HCT116 (cell line): ENCODE measurements around the gene ANKRD10. TPM values are rescaled to one million over a fixed set of nuclear protein-coding genes. Genes with fewer than 3 reads are reported as not detected.

Experiments
- ATAC-seq: fragments of 200-7000 bp; cut with Tn5 transposase; 2 replicates; pipeline ENCODE4 v1.9.1; 2020; ENCODE audit warnings: mild to moderate bottlenecking, moderate library complexity
- BruUV-seq: library from RNA; stranded (reverse); fragments of 400-500 nt; replicated peaks from 2 replicates; lab custom pipeline; 2021; lab: Mats Ljungman, UMichigan
- CTCF ChIA-PET: fragments of 300-600 bp; sonication (Branson Sonifier 250); formaldehyde crosslinking; loops from one replicate; lab custom pipeline; 2021; ENCODE audit warnings: antibody characterized with exemption; lab: Charles Lee
- POLR2A ChIA-PET: fragments of 300-600, 350-600 bp; sonication (Branson Sonifier 250); formaldehyde crosslinking; loops from one replicate; lab custom pipeline; 2021; ENCODE audit warnings: antibody characterized with exemption; lab: Charles Lee
- RAD21 ChIA-PET, 2 experiments: fragments of 300-600 bp; sonication (Branson Sonifier 250); formaldehyde crosslinking; loops; one replicate each; lab custom pipeline; 2023; ENCODE audit warnings: low total read pairs in 2 of 2; ENCODE audit not compliant: uncharacterized antibody in 2 of 2, unreplicated experiment in 2 of 2, low non-redundant PET in 1 of 2; lab: Charles Lee
- DNase-seq: peaks from one replicate; pipeline ENCODE4 v3.0.0-alpha.2; 2010; ENCODE audit warnings: low read depth, low spot score
- H2AFZ ChIP-seq: fragments of 200-600 bp; shearing (Covaris generic), sonication (generic); 2 replicates; pipeline ENCODE4 v1.6.1; 2017; ENCODE audit warnings: low read depth, mixed run types, mixed read lengths, antibody characterized with exemption, low read length; ENCODE audit not compliant: poor library complexity, severe bottlenecking
- H3K27ac ChIP-seq: 2 replicates; pipeline ENCODE4 v1.5.1; 2012; ENCODE audit warnings: low read depth, low read length
- H3K27me3 ChIP-seq: fragments of 200-600 bp; sonication (generic); 2 replicates; pipeline ENCODE4 v1.6.1; 2016; ENCODE audit warnings: mixed run types, low read length, mixed read lengths; ENCODE audit not compliant: insufficient read depth
- H3K36me3 ChIP-seq, 2 experiments: fragments of 200-500 bp in 1 of 2; fragments of 200-600 bp in 1 of 2; sonication (Bioruptor generic) in 1 of 2; sonication (generic) in 1 of 2; 2 replicates each; pipeline versions ENCODE4 v1.5.1 to v1.6.1; 2014 to 2016; ENCODE audit warnings: low read length in 2 of 2, inconsistent platforms in 1 of 2, mixed read lengths in 1 of 2, mixed run types in 1 of 2; ENCODE audit not compliant: insufficient read depth in 2 of 2, control insufficient read depth in 1 of 2
- H3K4me1 ChIP-seq, 2 experiments: fragments of 200-600 bp in 1 of 2; sonication (generic) in 1 of 2; 2 replicates each; pipeline versions ENCODE4 v1.5.1 to v1.6.1; 2012 to 2017; ENCODE audit warnings: low read length in 2 of 2, inconsistent platforms in 1 of 2, mild to moderate bottlenecking in 1 of 2, mixed read lengths in 1 of 2, mixed run types in 1 of 2, moderate library complexity in 1 of 2; ENCODE audit not compliant: insufficient read depth in 2 of 2, control insufficient read depth in 1 of 2
- H3K4me2 ChIP-seq: fragments of 200-600 bp; sonication (generic); 2 replicates; pipeline ENCODE4 v1.6.1; 2017; ENCODE audit warnings: mixed run types, low read length, mixed read lengths
- H3K4me3 ChIP-seq, 2 experiments: fragments of 200-600 bp in 1 of 2; sonication (generic) in 1 of 2; replicated peaks in 1 of 2; 2 replicates each; pipeline ENCODE4 v1.5.1; 2011 to 2016; ENCODE audit warnings: low read length in 2 of 2, control low read depth in 1 of 2, low read depth in 1 of 2, mild to moderate bottlenecking in 1 of 2, mixed read lengths in 1 of 2, mixed run types in 1 of 2
- H3K79me2 ChIP-seq: fragments of 200-600 bp; sonication (generic); 2 replicates; pipeline ENCODE4 v1.6.1; 2017; ENCODE audit warnings: mild to moderate bottlenecking, mixed run types, low read length, moderate library complexity, mixed read lengths; ENCODE audit not compliant: insufficient read depth
- H3K9ac ChIP-seq: fragments of 200-600 bp; sonication (generic); 2 replicates; pipeline ENCODE4 v1.6.1; 2016; ENCODE audit warnings: low read length, mixed read lengths
- H3K9me2 ChIP-seq: fragments of 200-600 bp; sonication (generic), shearing (Covaris generic); 2 replicates; pipeline ENCODE4 v1.6.1; 2017; ENCODE audit warnings: mixed run types, mild to moderate bottlenecking, moderate library complexity; ENCODE audit not compliant: insufficient read depth
- H3K9me3 ChIP-seq, 2 experiments: fragments of 200-500 bp in 1 of 2; fragments of 200-600 bp in 1 of 2; sonication (Bioruptor generic) in 1 of 2; sonication (generic) in 1 of 2; 2 replicates each; pipeline ENCODE4 v1.6.1; 2014 to 2017; ENCODE audit warnings: low read length in 2 of 2, mixed read lengths in 2 of 2, inconsistent platforms in 1 of 2, low read depth in 1 of 2, mild to moderate bottlenecking in 1 of 2, mixed run types in 1 of 2, moderate library complexity in 1 of 2; ENCODE audit not compliant: control insufficient read depth in 1 of 2, insufficient read depth in 1 of 2
- H4K20me1 ChIP-seq: fragments of 200-600 bp; sonication (generic), shearing (Covaris generic); 2 replicates; pipeline ENCODE4 v1.6.1; 2017; ENCODE audit warnings: mixed run types, mild to moderate bottlenecking, moderate library complexity; ENCODE audit not compliant: insufficient read depth
- CBX3 ChIP-seq: IDR thresholded peaks from 2 replicates; pipeline ENCODE4 v1.6.1; 2012; ENCODE audit warnings: low read depth
- ELF1 ChIP-seq: IDR thresholded peaks from 2 replicates; pipeline ENCODE4 v1.6.1; 2012; ENCODE audit warnings: low read depth, borderline replicate concordance
- JUND ChIP-seq: IDR thresholded peaks from 2 replicates; pipeline ENCODE4 v1.6.1; 2012
- REST ChIP-seq: IDR thresholded peaks from 2 replicates; pipeline ENCODE4 v1.6.1; 2012; ENCODE audit warnings: low read depth
- ZNF274 ChIP-seq: fragments of 200-500 bp; sonication (Bioruptor generic); IDR thresholded peaks from 2 replicates; pipeline ENCODE4 v1.6.1; 2014; ENCODE audit warnings: mild to moderate bottlenecking, low read depth, low read length, inconsistent platforms
- intact Hi-C: fragments of 100-400 bp; cut with micrococcal nuclease; formaldehyde crosslinking; loops from 2 replicates; pipeline ENCODE4 v1.10.0; 2022
- total RNA-seq: library from RNA; stranded (reverse); gene quantifications from one replicate; pipeline ENCODE4 v1.2.1, GENCODE V29; 2021; ENCODE audit not compliant: unreplicated experiment

Gene ANKRD10
- total RNA-seq, 1 experiment from 2014 or later = 173 TPM

- no peak for TF ChIP-seq REST
- TF ChIP-seq JUND = no peak
Observed at GRCh38 chr13:110882972-110883371, 31.9 kb downstream of the ANKRD10 start (continued).

- ATAC-seq (no peak), DNase-seq (no peak)
- H3K27me3 ChIP-seq = no peaks in the 10 kb centered on the region
- no peak overlapping the region for H2AFZ ChIP-seq
- no peaks in the 10 kb centered on the region; the same call in 1 of the 2 replicates for H4K20me1 ChIP-seq
- intact Hi-C loops = no loop called here
- no peaks in the 10 kb centered on the region for H3K9me2 ChIP-seq
- RAD21 ChIA-PET = no interaction called here
- H3K36me3 ChIP-seq = no peaks in the 10 kb centered on the region
- H3K4me2 ChIP-seq = no peak overlapping the region
- no peaks in the 10 kb centered on the region for H3K79me2 ChIP-seq
- no peaks in the 10 kb centered on the region for H3K9me3 ChIP-seq
- no peak for TF ChIP-seq CBX3
- TF ChIP-seq ZNF274 = no peak
- no peak for TF ChIP-seq ELF1
- H3K27ac ChIP-seq = no peak overlapping the region
- peaks cover 0 to 3% of the 10 kb centered on the region in 2 experiments; a peak in 2 of 4 replicates for H3K4me1 ChIP-seq
- POLR2A ChIA-PET = interaction anchor here (0.6 kb wide), 1 partner anchor 185 kb away, joined by 5 read pairs; no protein-coding TSS in a partner anchor
- no peak overlapping the region for H3K4me3 ChIP-seq
- CTCF ChIA-PET = no interaction called here
- no TSS peak for BruUV-seq
- no peak overlapping the region for H3K9ac ChIP-seq
Observed at GRCh38 chr13:110881839-110882627, 32.8 kb downstream of the ANKRD10 start.
